Activated gamma-delta T cell treated with anti-CD3 and anti-CD28 coated beads, Interleukin-2, amount 50 U/mL, for 16 hours (primary cell): ENCODE results near the gene PLSCR4.

Source experiments
- DNase-seq: peaks from one replicate; pipeline ENCODE4 v3.0.0-alpha.2; 2020; ENCODE audit warnings: low read depth

Gene PLSCR4

GRCh38 chr3:146191051-146191450, 59.9 kb downstream of the PLSCR4 start:
- DNase-seq: no peak

GRCh38 chr3:146189519-146190173, 61.3 kb downstream of the PLSCR4 start:
- DNase-seq: no peak

- no peak for DNase-seq
These were observed 63.5 kb downstream of the PLSCR4 start for GRCh38 chr3:146187334-146187950.

- DNase-seq: no peak
These were observed 66.5 kb downstream of the PLSCR4 start for GRCh38 chr3:146184241-146185015.

GRCh38 chr3:146181216-146181615, 69.7 kb downstream of the PLSCR4 start:
- DNase-seq: no peak

- no peak for DNase-seq
These were observed 70.5 kb downstream of the PLSCR4 start for GRCh38 chr3:146180376-146180775.

- no peak for DNase-seq
These were observed 72.8 kb downstream of the PLSCR4 start for GRCh38 chr3:146178006-146178689.

- no peak for DNase-seq
These were observed 73.4 kb downstream of the PLSCR4 start for GRCh38 chr3:146177519-146177918.

- no peak for DNase-seq
These were observed 73.8 kb downstream of the PLSCR4 start for GRCh38 chr3:146177072-146177471.

- DNase-seq: no peak
These were observed 78.3 kb downstream of the PLSCR4 start for GRCh38 chr3:146172586-146172985.

- DNase-seq: no peak
These were observed 80.3 kb downstream of the PLSCR4 start for GRCh38 chr3:146170591-146170990.

- DNase-seq: no peak
These were observed 81.0 kb downstream of the PLSCR4 start for GRCh38 chr3:146169891-146170290.

GRCh38 chr3:146166826-146167225, 84.1 kb downstream of the PLSCR4 start:
- DNase-seq: no peak

GRCh38 chr3:146166415-146166821, 84.5 kb downstream of the PLSCR4 start:
- DNase-seq: no peak

- no peak for DNase-seq
These were observed 85.0 kb downstream of the PLSCR4 start for GRCh38 chr3:146165877-146166276.

- DNase-seq: no peak
These were observed 85.7 kb downstream of the PLSCR4 start for GRCh38 chr3:146164971-146165769.

- DNase-seq: no peak
These were observed 86.4 kb downstream of the PLSCR4 start for GRCh38 chr3:146164506-146164905.

GRCh38 chr3:146164071-146164470, 86.8 kb downstream of the PLSCR4 start:
- no peak for DNase-seq

GRCh38 chr3:146163584-146163983, 87.3 kb downstream of the PLSCR4 start:
- no peak for DNase-seq

GRCh38 chr3:146162561-146162960, 88.3 kb downstream of the PLSCR4 start:
- no peak for DNase-seq

- DNase-seq: no peak
These were observed 89.3 kb downstream of the PLSCR4 start for GRCh38 chr3:146161663-146162002.
